Gastroesophageal sphincter (tissue), 3 donors: ENCODE measurements around the gene BICD1.

ENCODE experiments used
- POLR2A ChIP-seq, 2 donors: fragments of 450-650 bp; IDR thresholded peaks; one replicate each; pipeline ENCODE4 v1.6.1; 2017; ENCODE audit warnings: antibody characterized with exemption in 2 of 2, mild to moderate bottlenecking in 2 of 2, moderate library complexity in 1 of 2
- TF ChIP-seq, protein P1 (sequence below), 4 experiments: fragments of 200-600 bp in 2 of 4; fragments of 450-650 bp in 2 of 4; sonication (generic) in 1 of 4; IDR thresholded peaks; one replicate each; pipeline ENCODE4 v1.5.1; 2017 to 2019; ENCODE audit warnings: antibody characterized with exemption in 4 of 4, mild to moderate bottlenecking in 2 of 4, moderate library complexity in 2 of 4

DNA sequence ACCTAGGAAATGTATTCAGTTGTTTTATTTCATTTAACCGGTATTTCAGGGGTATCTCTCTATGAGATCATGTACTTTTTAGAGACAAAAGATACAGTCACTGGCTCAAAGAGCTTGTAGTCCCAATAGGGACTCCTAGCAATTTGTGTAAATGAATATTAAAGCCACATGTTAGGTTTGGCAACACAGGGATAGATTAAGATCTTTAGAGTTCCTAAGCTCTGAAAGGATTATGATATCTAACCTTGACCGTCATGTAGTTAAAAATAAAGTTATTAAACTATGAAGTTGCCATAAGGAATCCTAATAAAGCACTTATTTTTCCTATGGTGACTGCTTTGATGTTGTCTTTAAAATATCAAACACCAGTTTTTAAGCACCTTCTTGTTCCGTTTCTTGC lies 192.3 kb downstream of the BICD1 start:
- TF ChIP-seq POLR2A (IDR thresholded peaks at IDR 0.05), result no peak
- TF ChIP-seq, protein P1, sequence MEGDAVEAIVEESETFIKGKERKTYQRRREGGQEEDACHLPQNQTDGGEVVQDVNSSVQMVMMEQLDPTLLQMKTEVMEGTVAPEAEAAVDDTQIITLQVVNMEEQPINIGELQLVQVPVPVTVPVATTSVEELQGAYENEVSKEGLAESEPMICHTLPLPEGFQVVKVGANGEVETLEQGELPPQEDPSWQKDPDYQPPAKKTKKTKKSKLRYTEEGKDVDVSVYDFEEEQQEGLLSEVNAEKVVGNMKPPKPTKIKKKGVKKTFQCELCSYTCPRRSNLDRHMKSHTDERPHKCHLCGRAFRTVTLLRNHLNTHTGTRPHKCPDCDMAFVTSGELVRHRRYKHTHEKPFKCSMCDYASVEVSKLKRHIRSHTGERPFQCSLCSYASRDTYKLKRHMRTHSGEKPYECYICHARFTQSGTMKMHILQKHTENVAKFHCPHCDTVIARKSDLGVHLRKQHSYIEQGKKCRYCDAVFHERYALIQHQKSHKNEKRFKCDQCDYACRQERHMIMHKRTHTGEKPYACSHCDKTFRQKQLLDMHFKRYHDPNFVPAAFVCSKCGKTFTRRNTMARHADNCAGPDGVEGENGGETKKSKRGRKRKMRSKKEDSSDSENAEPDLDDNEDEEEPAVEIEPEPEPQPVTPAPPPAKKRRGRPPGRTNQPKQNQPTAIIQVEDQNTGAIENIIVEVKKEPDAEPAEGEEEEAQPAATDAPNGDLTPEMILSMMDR (IDR thresholded peaks at IDR 0.05), result no peak
